COR-L47 (cell line): Measurements from ENCODE around the gene PRIMA1.

Experiments used
- DNase-seq: peaks from one replicate; lab custom pipeline; 2025; lab: John Stamatoyannopoulos, UW

PRIMA1 gene

GRCh38 chr14:93674343-93674742, 113.9 kb downstream of the PRIMA1 start:
- DNase-seq = no peak

- no peak for DNase-seq
These were observed 118.7 kb downstream of the PRIMA1 start for GRCh38 chr14:93669632-93670031.
